Measurements from ENCODE around the gene AHDC1. TPM values are rescaled to one million over a fixed set of nuclear protein-coding genes. Genes with fewer than 3 reads are reported as not detected.

The AHDC1 gene
- total and polyA plus RNA-seq, 10 of the 15 experiments (the other 5 are each of a cell fraction or from before 2014, with no cell fraction given): 0.21 to 13.0 (median 1.4) TPM

DNA sequence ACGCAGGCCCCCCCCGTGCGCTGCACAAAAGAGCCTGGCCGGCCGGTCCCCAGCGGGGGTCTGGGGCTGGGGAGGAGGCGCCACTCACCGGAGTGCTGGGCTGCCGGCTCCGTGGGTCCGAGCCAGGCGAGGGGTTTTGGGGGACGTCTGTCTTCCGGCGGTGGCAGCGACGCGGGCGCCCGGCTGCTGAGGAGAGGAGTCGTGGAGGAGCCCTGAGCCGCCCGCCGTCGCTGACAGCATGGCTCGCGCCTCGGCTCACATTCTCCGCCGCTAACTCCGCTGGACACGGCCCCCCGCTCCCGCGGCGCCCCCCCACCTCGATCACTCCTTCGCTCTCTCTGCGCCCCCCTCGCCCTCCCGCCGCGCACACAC lies 649 bp downstream of the AHDC1 start (continued):
- TF ChIP-seq, protein P1, sequence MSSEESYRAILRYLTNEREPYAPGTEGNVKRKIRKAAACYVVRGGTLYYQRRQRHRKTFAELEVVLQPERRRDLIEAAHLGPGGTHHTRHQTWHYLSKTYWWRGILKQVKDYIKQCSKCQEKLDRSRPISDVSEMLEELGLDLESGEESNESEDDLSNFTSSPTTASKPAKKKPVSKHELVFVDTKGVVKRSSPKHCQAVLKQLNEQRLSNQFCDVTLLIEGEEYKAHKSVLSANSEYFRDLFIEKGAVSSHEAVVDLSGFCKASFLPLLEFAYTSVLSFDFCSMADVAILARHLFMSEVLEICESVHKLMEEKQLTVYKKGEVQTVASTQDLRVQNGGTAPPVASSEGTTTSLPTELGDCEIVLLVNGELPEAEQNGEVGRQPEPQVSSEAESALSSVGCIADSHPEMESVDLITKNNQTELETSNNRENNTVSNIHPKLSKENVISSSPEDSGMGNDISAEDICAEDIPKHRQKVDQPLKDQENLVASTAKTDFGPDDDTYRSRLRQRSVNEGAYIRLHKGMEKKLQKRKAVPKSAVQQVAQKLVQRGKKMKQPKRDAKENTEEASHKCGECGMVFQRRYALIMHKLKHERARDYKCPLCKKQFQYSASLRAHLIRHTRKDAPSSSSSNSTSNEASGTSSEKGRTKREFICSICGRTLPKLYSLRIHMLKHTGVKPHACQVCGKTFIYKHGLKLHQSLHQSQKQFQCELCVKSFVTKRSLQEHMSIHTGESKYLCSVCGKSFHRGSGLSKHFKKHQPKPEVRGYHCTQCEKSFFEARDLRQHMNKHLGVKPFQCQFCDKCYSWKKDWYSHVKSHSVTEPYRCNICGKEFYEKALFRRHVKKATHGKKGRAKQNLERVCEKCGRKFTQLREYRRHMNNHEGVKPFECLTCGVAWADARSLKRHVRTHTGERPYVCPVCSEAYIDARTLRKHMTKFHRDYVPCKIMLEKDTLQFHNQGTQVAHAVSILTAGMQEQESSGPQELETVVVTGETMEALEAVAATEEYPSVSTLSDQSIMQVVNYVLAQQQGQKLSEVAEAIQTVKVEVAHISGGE (CRISPR knock-in tag; IDR thresholded peaks at IDR 0.05): no peak
- TF ChIP-seq CHD2 (IDR thresholded peaks at IDR 0.05; ENCODE audit: borderline replicate concordance, low read depth, low read length): no peak

DNA sequence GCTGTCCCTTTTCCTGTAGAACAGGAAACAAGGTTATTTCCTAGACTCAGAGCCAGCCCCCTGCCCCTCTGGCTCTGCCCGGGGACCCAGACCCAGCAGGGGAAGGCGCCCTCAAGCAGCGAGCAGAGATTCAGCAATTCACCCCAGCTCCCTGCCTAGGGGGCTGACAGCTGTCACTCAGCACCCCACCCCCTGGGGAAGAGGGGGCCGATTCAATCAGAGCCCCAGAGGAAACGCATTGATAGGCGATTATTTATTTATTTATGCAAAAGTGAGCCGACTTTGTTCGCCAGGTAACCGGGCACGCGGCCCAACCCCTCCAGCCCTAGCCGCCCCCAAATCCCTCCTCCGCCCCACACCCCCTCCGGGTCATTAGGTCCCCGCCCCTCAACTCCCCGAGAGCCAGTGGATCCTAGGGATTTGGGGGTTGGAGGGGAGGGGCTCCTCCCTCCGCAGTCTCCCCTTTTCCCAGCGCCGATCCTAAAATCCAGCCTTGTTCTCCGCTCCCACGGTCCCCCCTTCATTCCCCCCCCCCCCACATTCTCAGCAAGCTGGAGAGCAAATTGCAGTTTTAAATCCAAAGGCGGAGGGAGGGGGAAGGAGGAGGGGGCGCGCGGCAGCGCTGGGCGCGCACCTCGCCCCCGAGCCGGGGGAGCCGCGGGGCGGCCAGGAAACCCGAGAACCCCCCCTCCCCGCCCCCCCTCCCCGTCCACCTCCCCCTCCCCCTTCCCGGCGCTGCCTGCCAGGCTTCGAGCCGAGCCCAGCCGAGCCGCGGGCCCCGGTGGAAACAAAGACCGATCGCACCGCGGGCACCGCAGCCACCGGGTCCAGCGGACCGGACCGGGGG lies 1.3 kb downstream of the AHDC1 start:
- RAD21 ChIA-PET (ENCODE audit: unreplicated experiment): interaction anchor here (0.9 to 11.0 kb wide), 18 partner anchors 27 to 491 kb away, joined by 3 to 181 read pairs (median 4); partner anchors contain the start of genes FAM76A and STX12
- POLR2A ChIA-PET: interaction anchor here (0.6 to 1.1 kb wide), 8 partner anchors 26 to 199 kb away, joined by 3 to 6 read pairs (median 3); no protein-coding TSS in a partner anchor
- ATAC-seq (peak; percentile 3), FAIRE-seq (no peak), DNase-seq (ENCODE audit: low read depth, low spot score) (no peak)
- Histone ChIP-seq H3K27me3 (replicated peaks in 1 of 2; ENCODE audit: control insufficient read depth in 2 of 2, insufficient read depth in 2 of 2, low read length in 1 of 2) (no peaks in the 10 kb centered on the region), H3K9me3 (replicated peaks; ENCODE audit: control insufficient read depth, insufficient read depth, low read length) (no peaks in the 10 kb centered on the region), H3K9ac (ENCODE audit: control insufficient read depth, insufficient read depth, low read length) (peak overlapping the region; percentile 58; the same call in 1 of the 2 replicates), H3K4me1 (ENCODE audit: control insufficient read depth, insufficient read depth, low read length) (peaks cover 46% of the 10 kb centered on the region), H4K20me1 (ENCODE audit: control insufficient read depth, insufficient read depth) (0 out of 2 replicates have a peak, but pooled peaks cover 3% of the 10 kb centered on the region), H3K79me2 (ENCODE audit: control insufficient read depth, insufficient read depth, low read length) (peaks cover 1% of the 10 kb centered on the region), H3K4me3 (peak overlapping the region; percentile 83), H3K36me3 (ENCODE audit: control insufficient read depth in 2 of 2, insufficient read depth in 2 of 2, low read length in 1 of 2) (no peaks in the 10 kb centered on the region; a peak in 2 of 4 replicates), H2AFZ (ENCODE audit: control insufficient read depth, low read depth, low read length) (no peak overlapping the region; the same call in 1 of the 2 replicates), H3K27ac (ENCODE audit: control insufficient read depth, insufficient read depth) (no peak overlapping the region), H3K4me2 (ENCODE audit: control insufficient read depth, insufficient read depth) (peak overlapping the region; percentile 88)
- in situ Hi-C loops (cut with MboI) (no loop called here), intact Hi-C loops (cut with micrococcal nuclease; ENCODE audit: unreplicated experiment) (loop anchor here (10.0 kb wide), 1 partner anchor 118 kb away; no protein-coding TSS in a partner anchor)
- SMC1A ChIA-PET (ENCODE audit: uncharacterized antibody, unreplicated experiment): interaction anchor here (0.9 to 4.0 kb wide), 11 partner anchors 29 to 187 kb away, joined by 3 to 42 read pairs (median 4); no protein-coding TSS in a partner anchor
- CTCF ChIA-PET: interaction anchor here (0.6 to 10.4 kb wide), 16 partner anchors 9 to 305 kb away, joined by 3 to 155 read pairs (median 4); no protein-coding TSS in a partner anchor
- BruUV-seq (replicated peaks): no TSS peak
- 0% methylated on average over 17 of the region's 54 CpGs for WGBS (ENCODE audit: insufficient coverage, insufficient replicate concordance, low lambda C conversion rate, missing lambda C conversion rate)
- TF ChIP-seq NR2C1 (IDR thresholded peaks at IDR 0.05) (no peak), MTA3 (IDR thresholded peaks at IDR 0.05; ENCODE audit: borderline replicate concordance, low read length) (no peak), IKZF1 (conservative IDR thresholded peaks at IDR 0.05) (0 out of 2 replicates have a peak, but pooled peaks have one; percentile 26), SMARCA5 (IDR thresholded peaks at IDR 0.05) (no peak), RFX5 (IDR thresholded peaks at IDR 0.05; ENCODE audit: low read depth, low read length) (no peak), SMAD5 (IDR thresholded peaks at IDR 0.05; ENCODE audit: low read depth) (no peak), NBN (IDR thresholded peaks at IDR 0.05) (0 out of 2 replicates have a peak, but pooled peaks have one; percentile 38), HDAC2 (IDR thresholded peaks at IDR 0.05) (no peak), TAF1 (IDR thresholded peaks at IDR 0.05; ENCODE audit: borderline replicate concordance, low read depth, low read length) (no peak)
- TF ChIP-seq, protein P2, sequence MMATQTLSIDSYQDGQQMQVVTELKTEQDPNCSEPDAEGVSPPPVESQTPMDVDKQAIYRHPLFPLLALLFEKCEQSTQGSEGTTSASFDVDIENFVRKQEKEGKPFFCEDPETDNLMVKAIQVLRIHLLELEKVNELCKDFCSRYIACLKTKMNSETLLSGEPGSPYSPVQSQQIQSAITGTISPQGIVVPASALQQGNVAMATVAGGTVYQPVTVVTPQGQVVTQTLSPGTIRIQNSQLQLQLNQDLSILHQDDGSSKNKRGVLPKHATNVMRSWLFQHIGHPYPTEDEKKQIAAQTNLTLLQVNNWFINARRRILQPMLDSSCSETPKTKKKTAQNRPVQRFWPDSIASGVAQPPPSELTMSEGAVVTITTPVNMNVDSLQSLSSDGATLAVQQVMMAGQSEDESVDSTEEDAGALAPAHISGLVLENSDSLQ (IDR thresholded peaks at IDR 0.05): peak; percentile 91
- TF ChIP-seq, protein P3, sequence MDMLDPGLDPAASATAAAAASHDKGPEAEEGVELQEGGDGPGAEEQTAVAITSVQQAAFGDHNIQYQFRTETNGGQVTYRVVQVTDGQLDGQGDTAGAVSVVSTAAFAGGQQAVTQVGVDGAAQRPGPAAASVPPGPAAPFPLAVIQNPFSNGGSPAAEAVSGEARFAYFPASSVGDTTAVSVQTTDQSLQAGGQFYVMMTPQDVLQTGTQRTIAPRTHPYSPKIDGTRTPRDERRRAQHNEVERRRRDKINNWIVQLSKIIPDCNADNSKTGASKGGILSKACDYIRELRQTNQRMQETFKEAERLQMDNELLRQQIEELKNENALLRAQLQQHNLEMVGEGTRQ (IDR thresholded peaks at IDR 0.05; ENCODE audit: borderline replicate concordance, low read depth, low read length): no peak
- TF ChIP-seq, protein P4, sequence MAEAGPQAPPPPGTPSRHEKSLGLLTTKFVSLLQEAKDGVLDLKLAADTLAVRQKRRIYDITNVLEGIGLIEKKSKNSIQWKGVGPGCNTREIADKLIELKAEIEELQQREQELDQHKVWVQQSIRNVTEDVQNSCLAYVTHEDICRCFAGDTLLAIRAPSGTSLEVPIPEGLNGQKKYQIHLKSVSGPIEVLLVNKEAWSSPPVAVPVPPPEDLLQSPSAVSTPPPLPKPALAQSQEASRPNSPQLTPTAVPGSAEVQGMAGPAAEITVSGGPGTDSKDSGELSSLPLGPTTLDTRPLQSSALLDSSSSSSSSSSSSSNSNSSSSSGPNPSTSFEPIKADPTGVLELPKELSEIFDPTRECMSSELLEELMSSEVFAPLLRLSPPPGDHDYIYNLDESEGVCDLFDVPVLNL (IDR thresholded peaks at IDR 0.05; ENCODE audit: low read depth, low read length): no peak
